Spleen (tissue), 7 donors: ENCODE data around the gene KRT222.

Experiments
- POLR2A ChIP-seq, 3 donors: fragments of 450-650 bp; IDR thresholded peaks; one replicate each; pipeline ENCODE4 v1.5.1; 2017; ENCODE audit warnings: antibody characterized with exemption in 3 of 3, mild to moderate bottlenecking in 1 of 3
- TF ChIP-seq, protein P1 (sequence below), 11 experiments: fragments of 200-600 bp in 7 of 11; fragments of 450-650 bp in 4 of 11; sonication (generic) in 4 of 11; IDR thresholded peaks in 8 of 11; conservative IDR thresholded peaks in 3 of 11; 1 replicate in 7 of 11; 2 replicates in 4 of 11; pipeline versions ENCODE4 v1.4.0 to v1.8.0; 2016 to 2021; ENCODE audit warnings: antibody characterized with exemption in 11 of 11, inconsistent platforms in 4 of 11, mild to moderate bottlenecking in 1 of 11
- donor health status: DM: no; HTN: no; CAD: no; lungs with moderate emphysema.
- donor health status: DM: no; HTN: no; CAD: no.
- donor health status: DM: no; HTN: no; CAD: no.

GRCh38 chr17:40621578-40621977 is 43.4 kb downstream of the KRT222 start:
- TF ChIP-seq, protein P1, sequence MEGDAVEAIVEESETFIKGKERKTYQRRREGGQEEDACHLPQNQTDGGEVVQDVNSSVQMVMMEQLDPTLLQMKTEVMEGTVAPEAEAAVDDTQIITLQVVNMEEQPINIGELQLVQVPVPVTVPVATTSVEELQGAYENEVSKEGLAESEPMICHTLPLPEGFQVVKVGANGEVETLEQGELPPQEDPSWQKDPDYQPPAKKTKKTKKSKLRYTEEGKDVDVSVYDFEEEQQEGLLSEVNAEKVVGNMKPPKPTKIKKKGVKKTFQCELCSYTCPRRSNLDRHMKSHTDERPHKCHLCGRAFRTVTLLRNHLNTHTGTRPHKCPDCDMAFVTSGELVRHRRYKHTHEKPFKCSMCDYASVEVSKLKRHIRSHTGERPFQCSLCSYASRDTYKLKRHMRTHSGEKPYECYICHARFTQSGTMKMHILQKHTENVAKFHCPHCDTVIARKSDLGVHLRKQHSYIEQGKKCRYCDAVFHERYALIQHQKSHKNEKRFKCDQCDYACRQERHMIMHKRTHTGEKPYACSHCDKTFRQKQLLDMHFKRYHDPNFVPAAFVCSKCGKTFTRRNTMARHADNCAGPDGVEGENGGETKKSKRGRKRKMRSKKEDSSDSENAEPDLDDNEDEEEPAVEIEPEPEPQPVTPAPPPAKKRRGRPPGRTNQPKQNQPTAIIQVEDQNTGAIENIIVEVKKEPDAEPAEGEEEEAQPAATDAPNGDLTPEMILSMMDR (IDR thresholded peaks at IDR 0.05 in 8 of 11, conservative IDR thresholded peaks at IDR 0.05 in 3 of 11), result no peak
- no peak for TF ChIP-seq POLR2A (IDR thresholded peaks at IDR 0.05)
